HCT116 (cell line): ENCODE measurements around the gene CRLF1. TPM values are rescaled to one million over a fixed set of nuclear protein-coding genes. Genes with fewer than 3 reads are reported as not detected.

ENCODE experiments used
- ATAC-seq: fragments of 200-7000 bp; cut with Tn5 transposase; 2 replicates; pipeline ENCODE4 v1.9.1; 2020; ENCODE audit warnings: mild to moderate bottlenecking, moderate library complexity
- BruUV-seq: library from RNA; stranded (reverse); fragments of 400-500 nt; replicated peaks from 2 replicates; lab custom pipeline; 2021; lab: Mats Ljungman, UMichigan
- CTCF ChIA-PET: fragments of 300-600 bp; sonication (Branson Sonifier 250); formaldehyde crosslinking; loops from one replicate; lab custom pipeline; 2021; ENCODE audit warnings: antibody characterized with exemption; lab: Charles Lee
- POLR2A ChIA-PET: fragments of 300-600, 350-600 bp; sonication (Branson Sonifier 250); formaldehyde crosslinking; loops from one replicate; lab custom pipeline; 2021; ENCODE audit warnings: antibody characterized with exemption; lab: Charles Lee
- RAD21 ChIA-PET, 2 experiments: fragments of 300-600 bp; sonication (Branson Sonifier 250); formaldehyde crosslinking; loops; one replicate each; lab custom pipeline; 2023; ENCODE audit warnings: low total read pairs in 2 of 2; ENCODE audit not compliant: uncharacterized antibody in 2 of 2, unreplicated experiment in 2 of 2, low non-redundant PET in 1 of 2; lab: Charles Lee
- DNase-seq: peaks from one replicate; pipeline ENCODE4 v3.0.0-alpha.2; 2010; ENCODE audit warnings: low read depth, low spot score
- H2AFZ ChIP-seq: fragments of 200-600 bp; shearing (Covaris generic), sonication (generic); 2 replicates; pipeline ENCODE4 v1.6.1; 2017; ENCODE audit warnings: low read depth, mixed run types, mixed read lengths, antibody characterized with exemption, low read length; ENCODE audit not compliant: poor library complexity, severe bottlenecking
- H3K27ac ChIP-seq: 2 replicates; pipeline ENCODE4 v1.5.1; 2012; ENCODE audit warnings: low read depth, low read length
- H3K27me3 ChIP-seq: fragments of 200-600 bp; sonication (generic); 2 replicates; pipeline ENCODE4 v1.6.1; 2016; ENCODE audit warnings: mixed run types, low read length, mixed read lengths; ENCODE audit not compliant: insufficient read depth
- H3K36me3 ChIP-seq, 2 experiments: fragments of 200-500 bp in 1 of 2; fragments of 200-600 bp in 1 of 2; sonication (Bioruptor generic) in 1 of 2; sonication (generic) in 1 of 2; 2 replicates each; pipeline versions ENCODE4 v1.5.1 to v1.6.1; 2014 to 2016; ENCODE audit warnings: low read length in 2 of 2, inconsistent platforms in 1 of 2, mixed read lengths in 1 of 2, mixed run types in 1 of 2; ENCODE audit not compliant: insufficient read depth in 2 of 2, control insufficient read depth in 1 of 2
- H3K4me1 ChIP-seq, 2 experiments: fragments of 200-600 bp in 1 of 2; sonication (generic) in 1 of 2; 2 replicates each; pipeline versions ENCODE4 v1.5.1 to v1.6.1; 2012 to 2017; ENCODE audit warnings: low read length in 2 of 2, inconsistent platforms in 1 of 2, mild to moderate bottlenecking in 1 of 2, mixed read lengths in 1 of 2, mixed run types in 1 of 2, moderate library complexity in 1 of 2; ENCODE audit not compliant: insufficient read depth in 2 of 2, control insufficient read depth in 1 of 2
- H3K4me2 ChIP-seq: fragments of 200-600 bp; sonication (generic); 2 replicates; pipeline ENCODE4 v1.6.1; 2017; ENCODE audit warnings: mixed run types, low read length, mixed read lengths
- H3K4me3 ChIP-seq, 2 experiments: fragments of 200-600 bp in 1 of 2; sonication (generic) in 1 of 2; replicated peaks in 1 of 2; 2 replicates each; pipeline ENCODE4 v1.5.1; 2011 to 2016; ENCODE audit warnings: low read length in 2 of 2, control low read depth in 1 of 2, low read depth in 1 of 2, mild to moderate bottlenecking in 1 of 2, mixed read lengths in 1 of 2, mixed run types in 1 of 2
- H3K79me2 ChIP-seq: fragments of 200-600 bp; sonication (generic); 2 replicates; pipeline ENCODE4 v1.6.1; 2017; ENCODE audit warnings: mild to moderate bottlenecking, mixed run types, low read length, moderate library complexity, mixed read lengths; ENCODE audit not compliant: insufficient read depth
- H3K9ac ChIP-seq: fragments of 200-600 bp; sonication (generic); 2 replicates; pipeline ENCODE4 v1.6.1; 2016; ENCODE audit warnings: low read length, mixed read lengths
- H3K9me2 ChIP-seq: fragments of 200-600 bp; sonication (generic), shearing (Covaris generic); 2 replicates; pipeline ENCODE4 v1.6.1; 2017; ENCODE audit warnings: mixed run types, mild to moderate bottlenecking, moderate library complexity; ENCODE audit not compliant: insufficient read depth
- H3K9me3 ChIP-seq, 2 experiments: fragments of 200-500 bp in 1 of 2; fragments of 200-600 bp in 1 of 2; sonication (Bioruptor generic) in 1 of 2; sonication (generic) in 1 of 2; 2 replicates each; pipeline ENCODE4 v1.6.1; 2014 to 2017; ENCODE audit warnings: low read length in 2 of 2, mixed read lengths in 2 of 2, inconsistent platforms in 1 of 2, low read depth in 1 of 2, mild to moderate bottlenecking in 1 of 2, mixed run types in 1 of 2, moderate library complexity in 1 of 2; ENCODE audit not compliant: control insufficient read depth in 1 of 2, insufficient read depth in 1 of 2
- H4K20me1 ChIP-seq: fragments of 200-600 bp; sonication (generic), shearing (Covaris generic); 2 replicates; pipeline ENCODE4 v1.6.1; 2017; ENCODE audit warnings: mixed run types, mild to moderate bottlenecking, moderate library complexity; ENCODE audit not compliant: insufficient read depth
- CEBPB ChIP-seq: IDR thresholded peaks from 2 replicates; pipeline ENCODE4 v1.6.1; 2012; ENCODE audit warnings: low read depth
- ELF1 ChIP-seq: IDR thresholded peaks from 2 replicates; pipeline ENCODE4 v1.6.1; 2012; ENCODE audit warnings: low read depth, borderline replicate concordance
- EZH2phosphoT487 ChIP-seq: fragments of 200-600 bp; IDR thresholded peaks from 2 replicates; pipeline ENCODE4 v1.6.1; 2018; ENCODE audit warnings: antibody characterized with exemption, borderline replicate concordance
- SIN3A ChIP-seq: IDR thresholded peaks from 2 replicates; pipeline ENCODE4 v1.6.1; 2012; ENCODE audit warnings: low read depth
- TCF7L2 ChIP-seq: IDR thresholded peaks from 2 replicates; pipeline ENCODE4 v1.7.0; 2011; ENCODE audit warnings: borderline replicate concordance, inconsistent platforms; ENCODE audit not compliant: insufficient read depth, insufficient read length; ENCODE audit errors: extremely low read depth
- ZBTB33 ChIP-seq: IDR thresholded peaks from 2 replicates; pipeline ENCODE4 v1.6.1; 2011; ENCODE audit warnings: mild to moderate bottlenecking, low read length, moderate library complexity; ENCODE audit not compliant: insufficient replicate concordance; ENCODE audit errors: extremely low read depth
- ZFX ChIP-seq: fragments of 450-650 bp; IDR thresholded peaks from 2 replicates; pipeline ENCODE4 v1.6.1; 2017
- ZNF274 ChIP-seq: fragments of 200-500 bp; sonication (Bioruptor generic); IDR thresholded peaks from 2 replicates; pipeline ENCODE4 v1.6.1; 2014; ENCODE audit warnings: mild to moderate bottlenecking, low read depth, low read length, inconsistent platforms
- intact Hi-C: fragments of 100-400 bp; cut with micrococcal nuclease; formaldehyde crosslinking; loops from 2 replicates; pipeline ENCODE4 v1.10.0; 2022
- total RNA-seq: library from RNA; stranded (reverse); gene quantifications from one replicate; pipeline ENCODE4 v1.2.1, GENCODE V29; 2021; ENCODE audit not compliant: unreplicated experiment
- TF ChIP-seq, protein P1 (sequence below): IDR thresholded peaks from 2 replicates; pipeline ENCODE4 v1.6.1; 2012; ENCODE audit warnings: low read depth
- TF ChIP-seq, protein P2 (sequence below): IDR thresholded peaks from 2 replicates; pipeline ENCODE4 v1.6.1; 2012

Gene CRLF1
- total RNA-seq, 1 experiment from 2014 or later: 43.0 TPM

- TF ChIP-seq, protein P1, sequence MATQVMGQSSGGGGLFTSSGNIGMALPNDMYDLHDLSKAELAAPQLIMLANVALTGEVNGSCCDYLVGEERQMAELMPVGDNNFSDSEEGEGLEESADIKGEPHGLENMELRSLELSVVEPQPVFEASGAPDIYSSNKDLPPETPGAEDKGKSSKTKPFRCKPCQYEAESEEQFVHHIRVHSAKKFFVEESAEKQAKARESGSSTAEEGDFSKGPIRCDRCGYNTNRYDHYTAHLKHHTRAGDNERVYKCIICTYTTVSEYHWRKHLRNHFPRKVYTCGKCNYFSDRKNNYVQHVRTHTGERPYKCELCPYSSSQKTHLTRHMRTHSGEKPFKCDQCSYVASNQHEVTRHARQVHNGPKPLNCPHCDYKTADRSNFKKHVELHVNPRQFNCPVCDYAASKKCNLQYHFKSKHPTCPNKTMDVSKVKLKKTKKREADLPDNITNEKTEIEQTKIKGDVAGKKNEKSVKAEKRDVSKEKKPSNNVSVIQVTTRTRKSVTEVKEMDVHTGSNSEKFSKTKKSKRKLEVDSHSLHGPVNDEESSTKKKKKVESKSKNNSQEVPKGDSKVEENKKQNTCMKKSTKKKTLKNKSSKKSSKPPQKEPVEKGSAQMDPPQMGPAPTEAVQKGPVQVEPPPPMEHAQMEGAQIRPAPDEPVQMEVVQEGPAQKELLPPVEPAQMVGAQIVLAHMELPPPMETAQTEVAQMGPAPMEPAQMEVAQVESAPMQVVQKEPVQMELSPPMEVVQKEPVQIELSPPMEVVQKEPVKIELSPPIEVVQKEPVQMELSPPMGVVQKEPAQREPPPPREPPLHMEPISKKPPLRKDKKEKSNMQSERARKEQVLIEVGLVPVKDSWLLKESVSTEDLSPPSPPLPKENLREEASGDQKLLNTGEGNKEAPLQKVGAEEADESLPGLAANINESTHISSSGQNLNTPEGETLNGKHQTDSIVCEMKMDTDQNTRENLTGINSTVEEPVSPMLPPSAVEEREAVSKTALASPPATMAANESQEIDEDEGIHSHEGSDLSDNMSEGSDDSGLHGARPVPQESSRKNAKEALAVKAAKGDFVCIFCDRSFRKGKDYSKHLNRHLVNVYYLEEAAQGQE: no peak
- TF ChIP-seq CEBPB: no peak
- TF ChIP-seq, all 23 proteins: peak for 0
Observed at GRCh38 chr19:18551631-18552030, 55.0 kb downstream of the CRLF1 start (continued).

DNA sequence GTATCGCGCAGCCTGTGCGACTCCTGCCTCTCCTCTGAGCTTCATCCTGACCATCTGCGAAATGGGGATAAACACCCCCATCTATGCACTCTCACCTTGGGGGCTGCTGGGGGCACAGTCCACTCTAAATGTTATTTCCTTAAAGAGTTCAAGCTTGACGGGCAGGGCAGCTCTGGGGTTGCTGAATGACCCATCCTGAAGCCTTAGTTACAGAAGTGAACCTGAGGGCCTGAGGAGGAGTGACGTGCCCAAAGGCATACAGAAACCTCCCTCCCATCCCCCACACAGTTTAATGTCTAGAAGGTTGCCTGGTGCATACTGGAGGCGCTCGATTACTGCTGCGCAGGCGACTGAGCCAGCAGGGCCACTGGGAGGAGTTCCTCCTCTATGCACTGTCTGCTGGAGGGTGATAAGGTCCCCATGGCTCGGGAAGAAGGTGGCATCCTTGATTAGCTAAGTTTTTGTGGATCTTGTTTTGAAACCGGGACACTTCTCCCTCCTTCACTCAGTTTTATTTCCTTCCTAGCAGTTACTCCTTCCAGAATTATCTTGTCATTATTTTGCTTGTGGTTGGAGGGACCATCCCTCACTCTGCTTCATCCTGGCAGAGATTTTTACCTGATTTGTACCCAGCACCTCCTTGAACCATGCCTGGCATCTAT lies 62.7 kb downstream of the CRLF1 start:
- H3K9me2 ChIP-seq: no peaks in the 10 kb centered on the region
- BruUV-seq: no TSS peak
- POLR2A ChIA-PET: interaction anchor here (0.7 to 2.1 kb wide), 3 partner anchors 10 to 42 kb away, joined by 3 to 10 read pairs (median 4); partner anchors contain the start of gene KXD1
- H3K36me3 ChIP-seq: peaks cover 14 to 19% of the 10 kb centered on the region in 2 experiments; a peak in 3 of 4 replicates
- peak overlapping the region; percentile 79 for H3K4me2 ChIP-seq
- peak overlapping the region; percentile 56 to 60 for H3K4me3 ChIP-seq
- intact Hi-C loops: no loop called here
- ATAC-seq: peak; percentile 89
- H3K9me3 ChIP-seq: no peaks in the 10 kb centered on the region
- no peaks in the 10 kb centered on the region for H3K27me3 ChIP-seq
- peak overlapping the region; percentile 58; the same call in 1 of the 2 replicates for H3K9ac ChIP-seq
- CTCF ChIA-PET: no interaction called here
- peaks cover 17% of the 10 kb centered on the region for H3K79me2 ChIP-seq
- H4K20me1 ChIP-seq: no peaks in the 10 kb centered on the region
- RAD21 ChIA-PET: no interaction called here
- H3K27ac ChIP-seq: peak overlapping the region; percentile 48
- peaks cover 8 to 18% of the 10 kb centered on the region in 2 experiments for H3K4me1 ChIP-seq
- DNase-seq: peak; percentile 76
- no peak overlapping the region for H2AFZ ChIP-seq
- TF ChIP-seq, protein P1: no peak
- TF ChIP-seq EZH2phosphoT487 (no peak), ZFX (no peak), ZBTB33 (no peak), ZNF274 (no peak), ELF1 (no peak), SIN3A (no peak), TCF7L2 (no peak), CEBPB (no peak)
- TF ChIP-seq, protein P2, sequence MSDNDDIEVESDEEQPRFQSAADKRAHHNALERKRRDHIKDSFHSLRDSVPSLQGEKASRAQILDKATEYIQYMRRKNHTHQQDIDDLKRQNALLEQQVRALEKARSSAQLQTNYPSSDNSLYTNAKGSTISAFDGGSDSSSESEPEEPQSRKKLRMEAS: peak; percentile 37; the same call in 1 of the 2 replicates
